GM18526 (cell line): ENCODE measurements around the gene ZNF83.

Experiments
- POLR2A ChIP-seq: IDR thresholded peaks from 3 replicates; pipeline ENCODE4 v1.6.1; 2011; ENCODE audit not compliant: insufficient read length; ENCODE audit errors: extremely low read depth

The ZNF83 gene

GRCh38 chr19:52651956-52652355 lies 13.8 kb upstream of the ZNF83 start:
- no peak for TF ChIP-seq POLR2A

- TF ChIP-seq POLR2A, result no peak
Observed at GRCh38 chr19:52648336-52649016, 10.3 kb upstream of the ZNF83 start.

- no peak for TF ChIP-seq POLR2A
Observed at GRCh38 chr19:52646571-52647217, 8.5 kb upstream of the ZNF83 start.

- TF ChIP-seq POLR2A, result no peak
Observed at GRCh38 chr19:52640916-52641315, 2.8 kb upstream of the ZNF83 start.

GRCh38 chr19:52639996-52640395 lies 1.8 kb upstream of the ZNF83 start:
- no peak for TF ChIP-seq POLR2A

GRCh38 chr19:52638601-52639000 lies 446 bp upstream of the ZNF83 start:
- no peak for TF ChIP-seq POLR2A

- no peak for TF ChIP-seq POLR2A
Observed at GRCh38 chr19:52635786-52636570, 2.2 kb downstream of the ZNF83 start.

DNA sequence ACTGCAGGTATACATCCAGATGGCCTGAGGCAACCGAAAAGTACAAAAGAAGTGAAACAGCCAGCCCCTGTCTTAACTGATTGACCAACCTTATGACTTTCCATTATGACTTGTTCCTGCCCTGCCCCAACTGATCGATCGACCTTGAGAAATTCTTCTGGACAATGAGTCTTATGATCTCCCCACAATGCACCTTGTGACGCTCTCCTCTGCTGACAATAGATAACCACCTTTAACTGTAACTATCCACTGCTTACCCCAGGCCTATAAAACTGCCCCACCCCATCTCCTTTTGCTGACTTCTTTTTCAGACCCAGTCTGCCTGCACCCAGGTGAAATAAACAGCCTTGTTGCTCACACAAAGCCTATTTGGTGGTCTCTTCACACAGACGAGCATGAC lies 11.2 kb downstream of the ZNF83 start:
- no peak for TF ChIP-seq POLR2A

DNA sequence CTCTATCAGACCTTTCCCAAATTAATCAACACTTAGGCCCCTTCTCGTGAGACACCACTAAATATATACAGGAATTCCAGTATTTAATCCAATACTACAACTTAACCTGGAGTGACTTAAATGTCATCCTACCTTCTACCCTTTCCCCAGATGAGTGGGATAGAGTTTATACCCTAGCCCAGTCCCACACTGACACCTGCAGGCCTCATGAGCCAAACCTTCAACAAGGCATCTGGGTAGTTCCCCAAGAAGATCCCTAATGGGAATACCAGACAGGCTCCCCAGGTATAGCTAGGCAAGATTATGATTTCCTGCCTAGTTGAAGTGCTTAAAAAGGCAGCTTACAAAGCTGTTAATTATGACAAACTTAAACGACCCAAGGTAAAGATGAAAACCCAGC lies 15.9 kb downstream of the ZNF83 start:
- TF ChIP-seq POLR2A, result no peak

- no peak for TF ChIP-seq POLR2A
Observed at GRCh38 chr19:52621376-52621775, 16.8 kb downstream of the ZNF83 start.

DNA sequence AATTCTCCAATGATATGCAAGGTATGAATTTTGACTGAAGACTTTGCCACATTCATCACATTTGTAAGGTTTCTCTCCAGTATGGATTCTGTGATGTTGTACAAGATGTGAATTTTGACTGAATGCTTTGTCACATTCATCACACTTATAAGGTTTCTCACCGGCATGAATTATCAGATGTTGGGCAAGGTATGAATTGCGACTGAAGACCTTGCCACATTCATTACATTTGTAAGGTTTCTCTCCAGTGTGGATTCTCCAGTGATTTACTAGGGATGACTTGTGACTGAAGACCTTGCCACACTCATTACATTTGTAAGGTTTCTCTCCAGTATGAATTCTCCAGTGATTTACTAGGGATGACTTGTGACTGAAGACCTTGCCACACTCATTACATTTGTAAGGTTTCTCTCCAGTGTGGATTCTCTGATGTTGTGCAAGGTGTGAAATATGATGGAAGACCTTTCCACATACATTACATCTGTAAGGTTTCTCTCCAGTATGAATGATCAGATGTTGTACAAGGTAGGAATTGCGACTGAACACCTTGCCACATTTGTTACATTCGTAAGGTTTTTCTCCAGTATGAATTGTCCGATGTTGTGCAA lies 24.8 kb downstream of the ZNF83 start:
- no peak for TF ChIP-seq POLR2A

GRCh38 chr19:52603558-52604207 lies 34.5 kb downstream of the ZNF83 start:
- no peak for TF ChIP-seq POLR2A

GRCh38 chr19:52602941-52603340 lies 35.2 kb downstream of the ZNF83 start:
- no peak for TF ChIP-seq POLR2A

DNA sequence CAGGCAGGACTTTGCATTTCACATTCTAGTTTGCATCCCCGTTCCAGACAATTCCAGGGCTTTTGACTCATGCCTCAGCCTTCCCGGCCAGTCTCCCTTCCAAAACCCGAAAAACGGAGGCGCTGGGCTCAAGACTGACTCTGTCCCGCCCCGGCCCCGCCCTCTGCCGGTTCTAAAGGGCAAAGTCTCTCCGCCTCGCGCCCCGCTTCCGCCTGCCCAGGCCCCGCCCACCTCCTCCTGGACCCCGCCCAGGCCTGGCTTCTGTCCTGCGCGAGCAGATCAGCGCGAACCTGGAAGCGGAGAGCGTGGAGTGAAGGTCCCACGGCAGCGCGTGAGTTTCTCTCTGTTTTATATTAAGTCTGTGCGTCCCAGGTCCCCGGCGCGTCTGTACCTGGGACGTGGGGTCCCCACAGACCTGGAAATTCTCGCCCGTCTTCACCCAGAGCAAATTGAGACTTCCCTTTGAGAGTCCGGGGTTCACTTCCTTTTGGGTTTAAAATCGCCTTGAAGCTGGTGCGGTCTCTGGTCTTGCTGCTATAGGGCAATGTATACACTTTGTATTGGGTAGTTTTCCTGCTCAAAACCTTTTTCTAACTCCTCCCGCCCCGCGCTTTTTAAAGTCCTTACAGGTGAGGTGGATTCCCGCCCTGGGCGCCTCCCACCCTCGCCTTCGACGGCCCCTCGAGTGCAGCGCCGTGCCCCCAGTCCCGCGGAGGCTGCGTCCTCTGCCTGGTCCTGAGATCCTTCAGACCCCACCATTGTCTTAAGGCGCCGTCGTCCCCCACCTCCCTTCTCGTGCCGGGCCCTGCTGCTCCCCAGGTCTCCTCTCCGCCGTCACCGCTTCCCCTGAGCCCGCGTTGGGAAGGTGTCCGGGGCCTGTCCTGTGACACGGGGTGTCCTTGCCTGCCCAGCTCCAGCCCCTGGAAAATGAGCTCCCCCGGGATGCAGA lies 36.9 kb downstream of the ZNF83 start:
- peak; percentile 76 for TF ChIP-seq POLR2A
